GM12872 (cell line): ENCODE data around the gene ERP44.

ENCODE experiments used
- TF ChIP-seq, protein P1 (sequence below): IDR thresholded peaks from 3 replicates; pipeline ENCODE4 v1.5.1; 2011; ENCODE audit warnings: low read depth, mild to moderate bottlenecking, low read length, moderate library complexity; ENCODE audit not compliant: insufficient read depth

The ERP44 gene

GRCh38 chr9:100092066-100092465 lies 6.7 kb downstream of the ERP44 start:
- TF ChIP-seq, protein P1, sequence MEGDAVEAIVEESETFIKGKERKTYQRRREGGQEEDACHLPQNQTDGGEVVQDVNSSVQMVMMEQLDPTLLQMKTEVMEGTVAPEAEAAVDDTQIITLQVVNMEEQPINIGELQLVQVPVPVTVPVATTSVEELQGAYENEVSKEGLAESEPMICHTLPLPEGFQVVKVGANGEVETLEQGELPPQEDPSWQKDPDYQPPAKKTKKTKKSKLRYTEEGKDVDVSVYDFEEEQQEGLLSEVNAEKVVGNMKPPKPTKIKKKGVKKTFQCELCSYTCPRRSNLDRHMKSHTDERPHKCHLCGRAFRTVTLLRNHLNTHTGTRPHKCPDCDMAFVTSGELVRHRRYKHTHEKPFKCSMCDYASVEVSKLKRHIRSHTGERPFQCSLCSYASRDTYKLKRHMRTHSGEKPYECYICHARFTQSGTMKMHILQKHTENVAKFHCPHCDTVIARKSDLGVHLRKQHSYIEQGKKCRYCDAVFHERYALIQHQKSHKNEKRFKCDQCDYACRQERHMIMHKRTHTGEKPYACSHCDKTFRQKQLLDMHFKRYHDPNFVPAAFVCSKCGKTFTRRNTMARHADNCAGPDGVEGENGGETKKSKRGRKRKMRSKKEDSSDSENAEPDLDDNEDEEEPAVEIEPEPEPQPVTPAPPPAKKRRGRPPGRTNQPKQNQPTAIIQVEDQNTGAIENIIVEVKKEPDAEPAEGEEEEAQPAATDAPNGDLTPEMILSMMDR: no peak

DNA sequence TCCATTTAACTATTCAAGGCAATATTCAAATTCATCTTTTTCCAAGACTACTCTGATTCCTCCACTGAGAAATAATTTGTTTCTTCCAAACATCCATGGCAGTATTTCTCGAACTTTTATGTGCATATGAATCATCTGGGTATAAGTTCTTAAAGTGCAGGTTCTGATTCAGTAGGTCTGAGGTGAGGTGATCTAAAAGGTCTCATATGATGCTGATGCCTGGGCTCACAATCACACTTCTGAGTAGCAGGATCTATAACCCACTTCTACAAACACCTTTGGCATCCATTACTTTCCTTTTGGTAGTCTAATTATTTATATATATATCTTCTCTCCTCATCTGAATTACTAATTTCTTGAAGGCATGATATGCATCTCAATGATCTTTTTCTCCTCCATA lies 7.2 kb downstream of the ERP44 start:
- TF ChIP-seq, protein P1: no peak

- TF ChIP-seq, protein P1: no peak
Measured at GRCh38 chr9:100090880-100091279, 7.9 kb downstream of the ERP44 start.

GRCh38 chr9:100088202-100088601 lies 10.6 kb downstream of the ERP44 start:
- TF ChIP-seq, protein P1: no peak

- TF ChIP-seq, protein P1: no peak
Measured at GRCh38 chr9:100087218-100087617, 11.6 kb downstream of the ERP44 start.

DNA sequence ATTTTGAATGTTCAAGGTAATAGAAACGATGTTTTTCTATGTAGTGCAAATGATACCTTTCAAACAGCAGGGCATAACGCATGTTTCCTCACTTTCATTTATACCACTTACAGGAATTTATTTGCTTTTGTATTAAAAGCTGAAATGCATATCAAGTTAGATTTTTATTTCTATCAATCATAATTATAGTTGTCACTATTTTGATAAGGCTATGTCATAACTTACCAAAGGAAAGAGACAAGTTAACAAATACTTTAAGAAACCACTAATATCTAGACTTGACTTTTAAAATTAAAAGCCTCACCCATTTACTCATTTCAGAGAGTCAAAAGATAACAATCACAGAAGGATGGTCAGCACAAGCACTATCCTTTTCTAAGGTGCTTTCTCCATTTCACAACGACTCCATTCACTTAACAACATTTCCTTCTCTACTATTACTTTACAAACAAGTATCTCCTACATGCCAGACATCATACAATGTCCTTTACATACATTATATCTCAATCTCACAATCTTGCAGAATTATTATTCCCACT lies 12.6 kb downstream of the ERP44 start:
- TF ChIP-seq, protein P1: no peak

DNA sequence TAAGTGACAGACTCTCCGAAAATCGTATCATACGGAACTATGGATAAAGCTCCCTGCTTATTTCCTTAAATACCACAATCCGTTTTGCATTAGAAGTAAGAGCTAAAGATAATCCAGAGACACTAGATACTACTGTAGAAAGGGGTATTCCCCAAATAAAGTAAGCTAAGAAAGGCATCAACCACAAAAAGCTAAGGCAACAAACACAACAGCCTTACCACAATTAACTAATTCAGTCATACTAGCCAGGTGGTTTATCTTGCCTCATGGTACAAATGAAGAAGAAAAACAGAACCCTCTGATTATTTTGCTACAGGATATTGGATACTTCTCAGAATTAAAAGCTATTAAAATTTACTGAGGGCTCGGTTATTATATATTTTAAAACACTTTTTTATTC lies 14.1 kb downstream of the ERP44 start:
- TF ChIP-seq, protein P1: no peak

DNA sequence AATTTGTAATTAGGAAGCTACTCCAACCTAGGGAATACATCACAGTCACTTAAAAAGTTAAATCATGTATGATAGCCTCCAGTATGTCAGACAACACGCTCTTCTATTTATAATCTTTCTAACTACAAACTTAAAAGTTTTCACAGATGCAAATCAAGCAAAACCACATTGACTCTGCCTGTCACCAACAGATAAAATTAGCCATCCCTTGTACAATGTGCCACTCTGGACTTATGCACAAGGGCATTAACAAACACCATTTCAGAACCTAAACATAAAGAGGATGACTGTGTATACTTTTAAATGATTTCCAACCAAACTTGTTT lies 14.7 kb downstream of the ERP44 start:
- TF ChIP-seq, protein P1: no peak
